D721Med (cell line): ENCODE results near the gene TMX4.
A peak's percentile ranks its signal among the peaks of the same experiment; 100 is the strongest.

ENCODE experiments used
- DNase-seq: peaks from one replicate; pipeline ENCODE4 v3.0.0; 2011; ENCODE audit warnings: low spot score; ENCODE audit not compliant: insufficient read length
- FAIRE-seq: peaks from 2 replicates; lab custom pipeline; 2011; peaks lifted over from hg19 to GRCh38; lab: Jason Lieb, UNC
- TF ChIP-seq, protein P1 (sequence below): IDR thresholded peaks from 2 replicates; pipeline ENCODE4 v1.5.1; 2012; ENCODE audit warnings: mild to moderate bottlenecking, control low read depth; ENCODE audit not compliant: insufficient read depth; ENCODE audit errors: missing control alignments

Gene TMX4

GRCh38 chr20:8019246-8019997 is at the start of gene TMX4:
Gene TMX4 (minus strand): TSS chr20:8019761. CDS start chr20:8019613, 148 bp downstream.
- peak; percentile 47 for DNase-seq
- TF ChIP-seq, protein P1, sequence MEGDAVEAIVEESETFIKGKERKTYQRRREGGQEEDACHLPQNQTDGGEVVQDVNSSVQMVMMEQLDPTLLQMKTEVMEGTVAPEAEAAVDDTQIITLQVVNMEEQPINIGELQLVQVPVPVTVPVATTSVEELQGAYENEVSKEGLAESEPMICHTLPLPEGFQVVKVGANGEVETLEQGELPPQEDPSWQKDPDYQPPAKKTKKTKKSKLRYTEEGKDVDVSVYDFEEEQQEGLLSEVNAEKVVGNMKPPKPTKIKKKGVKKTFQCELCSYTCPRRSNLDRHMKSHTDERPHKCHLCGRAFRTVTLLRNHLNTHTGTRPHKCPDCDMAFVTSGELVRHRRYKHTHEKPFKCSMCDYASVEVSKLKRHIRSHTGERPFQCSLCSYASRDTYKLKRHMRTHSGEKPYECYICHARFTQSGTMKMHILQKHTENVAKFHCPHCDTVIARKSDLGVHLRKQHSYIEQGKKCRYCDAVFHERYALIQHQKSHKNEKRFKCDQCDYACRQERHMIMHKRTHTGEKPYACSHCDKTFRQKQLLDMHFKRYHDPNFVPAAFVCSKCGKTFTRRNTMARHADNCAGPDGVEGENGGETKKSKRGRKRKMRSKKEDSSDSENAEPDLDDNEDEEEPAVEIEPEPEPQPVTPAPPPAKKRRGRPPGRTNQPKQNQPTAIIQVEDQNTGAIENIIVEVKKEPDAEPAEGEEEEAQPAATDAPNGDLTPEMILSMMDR, result no peak

GRCh38 chr20:8067082-8067481 is 47.5 kb upstream of the TMX4 start:
- no peak for DNase-seq
- FAIRE-seq, result no peak
- TF ChIP-seq, protein P1, result no peak

More at GRCh38 chr20:8019246-8019997, at the start of gene TMX4:
- FAIRE-seq, result no peak

DNA sequence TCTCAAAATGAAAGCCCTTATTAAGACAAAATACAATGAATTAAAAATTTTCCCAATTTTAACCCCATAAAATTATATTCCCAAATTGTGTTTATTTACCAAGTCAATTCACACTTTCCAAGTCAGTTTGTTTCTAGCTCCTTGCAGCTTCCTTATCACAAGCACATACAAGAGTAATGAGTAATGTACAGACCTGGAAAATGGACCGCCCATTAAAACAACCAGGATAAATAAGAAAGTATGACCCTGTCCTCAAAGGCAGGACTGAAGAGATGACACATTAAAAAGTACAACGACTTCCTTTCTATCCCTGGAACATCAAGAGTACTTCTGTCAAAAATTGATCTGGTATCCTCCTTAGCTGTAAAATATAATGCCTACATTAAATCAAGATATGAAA is 47.1 kb upstream of the TMX4 start:
- TF ChIP-seq, protein P1, result no peak
- DNase-seq (no peak), FAIRE-seq (no peak)

GRCh38 chr20:8065691-8066090 is 46.1 kb upstream of the TMX4 start:
- FAIRE-seq (no peak), DNase-seq (no peak)
- TF ChIP-seq, protein P1, result no peak

DNA sequence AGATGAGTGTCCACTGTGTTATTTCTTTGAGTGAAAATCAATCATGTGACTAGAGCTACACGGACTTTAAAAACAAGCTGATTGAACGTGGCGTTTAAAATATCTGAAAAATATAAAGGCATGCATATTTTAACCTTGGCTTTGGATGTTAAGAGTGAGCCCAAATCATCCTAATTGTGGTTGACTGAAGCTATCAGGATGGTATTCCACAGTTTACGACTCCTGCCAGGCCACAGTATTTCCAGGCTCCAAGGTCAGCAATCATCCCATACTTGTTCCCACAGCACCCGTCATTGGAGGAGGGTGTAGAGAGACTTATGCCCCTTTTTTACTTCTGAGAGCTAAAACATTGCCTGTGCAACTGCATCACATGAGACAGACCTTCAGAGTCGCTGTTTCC is 43.2 kb upstream of the TMX4 start:
- FAIRE-seq (no peak), DNase-seq (no peak)
- TF ChIP-seq, protein P1, result no peak

- FAIRE-seq, result no peak
- no peak for DNase-seq
- TF ChIP-seq, protein P1, result no peak
Measured at GRCh38 chr20:8061861-8062518, 42.4 kb upstream of the TMX4 start.

DNA sequence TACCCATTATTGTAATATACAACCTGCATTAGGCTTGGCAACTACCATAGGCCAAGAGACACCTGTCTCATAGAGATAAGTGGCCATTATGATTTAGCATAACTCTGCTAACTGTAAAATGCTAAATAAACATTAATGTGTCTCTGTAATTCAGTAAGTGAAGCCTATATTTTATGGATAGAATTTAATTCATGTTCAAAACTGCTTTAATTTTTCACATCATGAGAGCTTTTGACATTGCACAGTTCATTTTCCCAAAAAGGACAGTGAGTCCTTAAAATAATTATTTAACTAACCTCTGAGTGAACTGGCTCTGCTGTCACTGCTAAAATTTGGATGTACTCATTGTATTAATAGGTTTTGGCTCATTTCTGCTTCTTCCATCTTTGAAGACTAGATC is 41.4 kb upstream of the TMX4 start:
- FAIRE-seq, result no peak
- no peak for DNase-seq
- TF ChIP-seq, protein P1, result no peak
